Middle frontal gyrus (tissue), 1 donor: ENCODE results near the gene LOXL1.
"Not testable (repeated sequence)": the region's sequence is repeated elsewhere in the genome, so short reads cannot be mapped to it uniquely, and the experiment has no call there.

Experiments used
- DNase-seq: peaks from one replicate; pipeline ENCODE4 v3.0.0-alpha.2; 2015; ENCODE audit warnings: low spot score; ENCODE audit errors: extremely low spot score

The LOXL1 gene

DNA sequence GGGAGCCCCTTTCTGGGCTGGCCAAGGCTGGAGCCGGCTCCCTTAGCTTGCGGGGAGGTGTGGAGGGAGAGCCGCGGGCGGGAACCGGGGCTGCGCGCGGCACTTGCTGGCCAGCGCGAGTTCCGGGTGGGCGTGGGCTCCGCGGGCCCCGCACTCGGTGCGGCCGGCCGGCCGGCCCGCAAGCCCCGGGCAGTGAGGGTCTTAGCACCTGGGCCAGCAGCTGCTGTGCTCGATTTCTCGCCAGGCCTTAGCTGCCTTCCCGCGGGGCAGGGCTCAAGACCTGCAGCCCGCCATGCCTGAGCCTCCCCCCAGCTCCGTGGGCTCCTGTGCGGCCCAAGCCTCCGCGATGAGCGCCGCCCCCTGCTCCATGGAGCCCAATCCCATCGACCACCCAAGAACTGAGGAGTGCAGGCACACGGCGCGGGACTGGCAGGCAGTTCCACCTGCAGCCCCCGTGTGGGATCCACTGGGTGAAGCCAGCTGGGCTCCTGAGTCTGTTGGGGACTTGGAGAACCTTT lies 47.5 kb downstream of the LOXL1 start:
- not testable (repeated sequence) for DNase-seq

DNA sequence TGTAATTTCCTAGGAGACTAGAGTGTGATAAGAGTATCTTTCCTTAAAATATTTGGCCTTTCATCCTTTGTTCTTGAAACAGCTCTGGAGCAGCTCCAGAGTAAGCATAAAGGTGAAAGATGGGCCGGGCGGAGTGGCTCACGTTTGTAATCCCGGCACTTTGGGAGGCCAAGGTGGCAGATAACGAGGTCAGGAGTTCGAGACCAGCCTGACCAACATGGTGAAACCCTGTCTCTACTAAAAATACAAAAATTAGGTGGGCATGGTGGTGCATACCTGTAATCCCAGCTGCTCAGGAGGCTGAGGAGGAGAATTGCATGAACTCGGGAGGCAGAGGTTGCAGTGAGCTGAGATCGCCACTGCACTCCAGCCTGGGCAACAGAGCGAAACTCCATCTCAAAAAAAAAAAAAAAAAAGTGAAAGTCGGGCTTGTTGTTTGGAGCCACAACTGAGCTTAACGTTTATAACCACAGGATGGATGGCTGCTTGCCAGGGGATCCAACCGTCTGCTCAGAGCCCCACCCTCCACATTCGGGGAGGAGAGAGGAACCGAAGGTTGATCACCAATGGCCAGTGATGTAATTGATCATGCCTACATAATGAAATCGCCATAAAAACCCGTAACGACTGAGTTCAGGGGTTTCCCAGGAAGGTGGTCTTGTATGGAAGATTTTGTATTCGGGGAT lies 49.3 kb downstream of the LOXL1 start:
- DNase-seq: not testable (repeated sequence)

DNA sequence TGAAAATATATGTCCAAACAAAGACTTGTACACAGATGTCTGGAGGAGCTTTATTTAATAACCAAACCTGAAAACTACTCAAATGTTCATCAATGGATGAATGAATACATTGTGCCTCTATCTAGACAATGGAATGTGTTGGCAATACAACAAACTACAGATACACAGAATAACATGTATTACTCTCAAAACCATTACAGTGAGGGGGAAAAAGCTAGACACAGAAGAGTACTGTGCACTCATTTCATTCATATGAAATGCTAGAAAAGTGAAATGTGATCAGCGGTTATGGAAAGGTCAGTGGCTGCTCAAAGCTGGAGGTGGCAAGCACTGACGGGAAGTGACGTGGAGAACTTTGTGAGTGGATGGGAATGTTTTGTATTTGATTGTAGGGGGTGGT lies 52.6 kb downstream of the LOXL1 start:
- DNase-seq: no peak

DNA sequence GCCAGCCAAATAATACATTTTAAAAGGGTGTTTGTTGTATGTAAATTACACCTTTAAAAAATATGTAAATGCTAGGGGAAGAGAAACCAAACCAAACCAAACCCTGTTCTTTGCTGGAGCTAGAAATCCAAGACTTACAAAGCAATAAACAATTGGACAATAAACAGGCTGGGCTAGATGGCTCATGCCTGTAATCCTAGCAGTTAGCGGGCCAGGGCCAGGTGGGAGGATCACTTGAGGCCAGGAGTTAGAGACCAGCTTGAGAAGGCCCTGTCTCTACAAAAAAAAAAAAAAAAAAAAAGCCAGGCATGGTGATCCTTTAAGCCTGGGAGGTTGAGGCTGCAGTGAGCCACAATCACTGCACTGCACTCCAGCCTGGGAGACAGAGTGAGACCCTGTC lies 53.4 kb downstream of the LOXL1 start:
- DNase-seq: no peak

DNA sequence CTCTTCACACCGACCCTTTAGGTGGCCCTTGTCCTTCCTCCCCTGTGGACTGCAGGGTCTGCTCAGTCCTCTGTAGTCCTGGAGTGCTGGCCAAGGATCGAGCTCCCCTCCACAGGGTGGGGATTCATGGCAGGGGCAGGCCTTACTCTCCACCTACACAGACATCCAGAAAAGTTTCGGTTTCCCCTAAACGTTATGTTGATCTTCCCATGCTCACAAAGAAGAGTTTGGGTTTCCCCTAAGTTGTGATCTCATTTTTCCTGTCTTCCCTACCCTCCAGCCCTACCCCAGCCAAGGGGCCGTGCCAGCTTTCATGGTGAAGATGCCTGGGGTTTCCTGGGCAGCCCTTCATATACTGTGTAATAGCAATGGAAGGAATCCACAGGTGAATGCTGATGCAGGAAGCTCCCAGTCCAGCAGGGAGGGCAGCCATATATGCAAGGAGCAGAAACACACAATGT lies 55.5 kb downstream of the LOXL1 start:
- no peak for DNase-seq

DNA sequence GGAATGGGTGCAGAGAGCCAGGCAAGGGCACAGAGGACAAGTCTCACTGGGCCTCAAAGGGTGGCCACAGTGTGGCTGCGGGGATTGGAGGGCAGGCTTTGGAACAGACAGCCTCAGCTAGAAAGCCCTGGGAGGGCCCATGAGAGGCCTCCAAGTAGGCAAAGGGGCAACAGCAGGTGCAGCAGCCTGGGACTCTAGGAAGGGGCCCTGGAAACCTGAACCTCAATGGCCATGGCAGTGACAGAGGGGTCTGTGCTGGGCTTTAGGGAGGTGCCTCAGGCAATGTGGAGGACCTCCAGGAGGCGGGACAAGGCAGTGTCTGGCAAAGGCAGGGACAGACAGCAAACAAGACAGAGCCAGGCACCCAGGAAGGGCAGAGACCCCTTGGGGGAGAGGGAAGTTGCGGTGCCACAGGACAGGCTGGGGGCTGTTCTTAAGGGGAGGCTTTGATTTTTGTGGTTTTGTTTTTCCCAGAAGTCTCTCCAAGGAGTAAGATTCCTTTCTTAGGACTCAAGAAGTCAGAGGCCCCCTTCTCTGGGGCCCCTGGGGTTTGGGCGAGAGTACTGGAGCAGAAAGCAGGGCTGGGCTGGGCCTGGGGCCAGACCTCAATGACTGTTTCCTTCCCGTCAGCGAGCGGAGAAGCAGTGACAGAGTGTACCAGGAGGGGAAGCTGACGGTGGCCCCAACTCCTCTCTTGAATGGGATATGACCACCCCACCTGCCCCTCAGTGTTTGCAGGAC lies 56.1 kb downstream of the LOXL1 start:
- DNase-seq: no peak

DNA sequence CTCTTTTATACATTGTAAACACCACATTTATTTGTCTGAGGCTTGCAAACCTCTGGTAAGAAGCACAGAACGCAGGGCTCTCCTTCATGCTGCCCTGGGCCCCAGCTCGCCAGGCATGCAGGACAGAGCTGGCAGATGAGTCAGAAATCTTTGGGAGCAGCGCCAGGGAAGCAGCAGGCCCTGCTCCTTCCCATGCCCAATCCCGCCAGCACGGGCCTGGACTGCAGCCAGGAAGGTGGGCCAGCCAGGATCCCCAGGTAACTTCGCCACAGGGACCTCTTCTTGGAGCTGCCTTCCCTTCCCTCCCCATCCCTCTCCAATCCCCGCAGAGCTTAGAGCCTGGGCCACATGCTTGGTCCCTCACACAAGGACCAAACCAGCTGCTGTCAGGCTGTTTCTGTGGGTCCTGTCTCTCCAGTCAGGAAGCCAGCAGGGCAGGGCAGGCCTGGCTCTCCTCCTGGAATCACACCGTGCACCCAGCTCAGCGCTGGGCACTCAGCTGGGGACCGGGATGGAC lies 57.0 kb downstream of the LOXL1 start:
- no peak for DNase-seq

DNA sequence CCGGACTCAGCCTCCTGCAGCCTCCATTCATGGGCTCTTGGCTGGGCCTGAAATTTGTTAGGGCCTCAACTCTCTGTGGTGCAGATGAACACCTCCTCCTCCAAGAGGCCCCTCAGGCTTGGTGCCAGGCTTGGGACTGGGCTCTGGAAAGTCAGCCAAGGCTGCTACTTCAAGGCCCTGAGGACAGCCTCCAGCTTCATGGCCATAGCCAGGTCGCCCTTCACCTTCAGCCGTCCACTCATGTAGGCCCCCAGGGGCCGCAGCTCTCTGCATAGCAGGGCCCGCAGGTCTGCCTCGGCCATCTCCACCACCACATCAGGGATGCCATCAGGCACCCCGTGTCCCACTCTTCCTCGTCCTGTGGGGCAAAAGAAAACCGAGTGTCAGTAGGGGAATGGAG lies 57.5 kb downstream of the LOXL1 start:
- no peak for DNase-seq

DNA sequence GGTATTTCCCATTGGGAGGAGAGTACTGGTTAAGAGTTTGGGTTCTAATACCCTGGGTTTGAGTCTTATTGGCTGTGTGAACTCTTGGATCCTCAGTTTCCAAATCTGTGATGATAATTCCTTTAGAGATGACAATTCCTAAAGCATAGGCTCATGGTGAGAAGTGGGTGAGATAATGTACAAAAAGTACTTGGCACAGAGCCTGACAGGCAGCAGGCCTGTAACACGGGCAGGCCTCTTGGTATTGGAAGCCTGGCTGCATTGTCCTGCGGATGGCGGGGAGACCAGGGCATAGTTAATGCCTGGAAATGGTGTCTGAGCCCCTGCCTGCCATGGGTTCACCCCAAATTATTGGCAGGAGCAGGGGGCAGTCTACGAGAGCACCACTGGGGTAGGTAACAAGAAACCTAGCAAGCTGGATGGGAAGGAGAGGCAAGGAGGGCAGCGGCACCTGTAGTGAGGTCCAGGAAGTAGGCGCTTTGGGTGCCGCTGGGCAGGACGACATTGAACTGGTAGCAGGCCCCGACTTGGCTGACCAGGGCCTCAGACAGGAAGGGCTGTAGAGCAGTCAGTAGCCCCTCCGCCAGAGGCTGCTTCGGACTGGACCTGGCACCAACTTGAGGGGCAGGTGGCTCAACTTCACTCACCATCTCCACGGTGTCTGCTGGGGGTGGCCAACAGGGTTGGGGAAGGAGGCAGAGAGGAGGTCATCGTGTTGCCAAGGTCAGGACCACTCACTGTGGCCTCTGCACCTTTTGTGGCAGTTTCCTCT lies 58.1 kb downstream of the LOXL1 start:
- no peak for DNase-seq

DNA sequence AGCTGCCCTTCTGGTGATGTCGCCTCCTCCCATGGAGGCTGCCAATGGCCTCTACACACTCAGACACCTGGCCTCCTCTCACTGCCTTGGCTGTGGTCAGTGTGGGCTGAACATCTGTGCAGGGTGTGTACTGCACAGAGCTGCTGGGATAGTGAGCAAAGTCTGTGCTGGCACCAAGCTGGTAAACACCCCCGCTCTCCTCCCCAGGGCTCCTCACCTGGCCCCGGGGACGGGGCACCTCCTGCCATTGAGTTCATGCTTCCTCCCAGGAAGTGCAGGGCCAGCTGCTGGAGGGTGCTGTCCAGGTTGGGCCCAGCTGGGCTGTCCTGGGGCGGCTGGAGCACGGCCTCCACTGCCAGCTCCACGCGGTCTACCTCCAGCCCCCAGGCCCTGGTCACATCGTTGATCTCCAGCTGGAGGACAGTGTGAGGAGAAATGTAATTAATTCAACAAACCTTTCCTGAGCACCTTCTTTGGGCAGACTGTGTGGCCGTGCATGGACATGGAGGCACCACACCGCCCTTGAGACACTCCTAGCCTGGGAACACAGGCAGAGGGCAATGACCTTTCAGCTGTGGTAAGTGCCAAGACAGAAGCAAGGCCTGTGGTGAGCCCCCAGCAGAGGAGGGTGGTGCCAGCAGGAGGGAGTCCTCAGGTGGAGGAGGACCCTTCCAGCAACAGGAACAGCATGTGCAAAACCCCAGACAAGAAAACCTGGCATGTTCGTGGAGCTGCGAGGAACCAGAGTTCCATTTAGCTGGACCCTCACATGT lies 59.0 kb downstream of the LOXL1 start:
- DNase-seq: no peak

DNA sequence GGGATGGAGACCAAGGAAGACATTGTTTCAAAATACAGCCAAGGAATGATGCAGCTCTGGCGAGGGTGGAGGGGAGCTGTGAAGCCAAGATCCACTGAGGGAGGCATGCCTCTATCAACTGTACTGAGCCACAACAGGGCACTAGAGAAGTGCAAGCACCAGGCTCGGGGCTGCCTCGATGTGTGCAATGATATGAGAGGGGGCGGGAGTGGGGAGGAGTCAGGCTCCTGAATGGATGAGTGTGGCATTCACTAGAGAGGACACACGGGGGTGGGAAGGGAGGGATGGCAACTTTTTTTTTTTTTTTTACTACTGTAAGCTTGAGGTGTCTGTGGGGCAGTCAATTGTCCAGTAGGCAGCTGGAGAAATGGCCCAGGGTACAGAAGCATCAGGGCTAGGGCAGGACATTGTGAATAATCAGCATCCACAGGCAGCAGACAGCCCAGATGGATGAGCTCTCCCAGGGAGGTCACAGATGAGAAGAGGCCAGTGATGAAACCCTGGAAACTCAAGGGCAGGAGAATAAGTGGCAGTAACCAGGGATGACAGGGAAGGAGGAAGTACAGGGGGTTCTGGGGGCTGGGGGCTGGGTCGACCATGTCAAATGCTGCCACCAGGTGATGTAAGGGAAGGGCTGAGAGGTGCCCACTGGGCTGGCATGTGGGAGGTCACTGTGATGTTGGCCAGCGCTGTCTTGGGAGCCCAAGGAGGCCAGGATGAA lies 60.0 kb downstream of the LOXL1 start:
- DNase-seq: no peak

DNA sequence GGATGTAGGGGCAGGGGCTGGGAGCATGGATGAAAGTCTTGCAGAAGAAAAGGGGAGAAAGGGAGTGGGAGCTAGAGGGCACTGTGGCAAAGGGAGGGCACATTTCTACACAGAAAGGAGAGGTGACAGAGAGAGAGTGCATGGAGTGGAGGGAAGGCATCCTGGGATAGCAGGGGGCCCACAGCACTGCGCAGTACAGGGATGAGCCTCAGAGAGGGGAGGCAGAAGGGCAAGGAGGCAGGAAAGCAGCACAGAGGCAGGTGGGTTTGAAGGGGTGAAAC lies 60.5 kb downstream of the LOXL1 start:
- DNase-seq: no peak

DNA sequence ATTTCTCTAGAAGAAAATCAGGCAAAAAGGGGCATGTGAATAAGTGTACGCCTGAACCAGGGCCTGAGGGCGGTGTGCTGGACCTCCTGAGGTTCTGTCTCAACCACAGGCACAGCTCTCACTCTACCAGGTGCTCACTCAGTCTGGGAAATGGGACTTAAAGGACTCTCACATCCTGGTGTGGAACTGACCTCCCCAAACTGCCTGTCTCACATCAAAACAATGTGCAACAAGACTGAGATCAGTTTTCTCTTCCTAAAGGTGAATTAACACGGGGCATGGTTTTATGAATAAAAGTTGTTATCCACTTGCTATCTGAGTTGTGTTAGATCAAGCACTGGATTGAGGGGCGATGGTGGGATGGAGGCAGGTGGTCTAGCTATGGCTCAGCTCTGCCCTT lies 61.0 kb downstream of the LOXL1 start:
- DNase-seq: no peak

DNA sequence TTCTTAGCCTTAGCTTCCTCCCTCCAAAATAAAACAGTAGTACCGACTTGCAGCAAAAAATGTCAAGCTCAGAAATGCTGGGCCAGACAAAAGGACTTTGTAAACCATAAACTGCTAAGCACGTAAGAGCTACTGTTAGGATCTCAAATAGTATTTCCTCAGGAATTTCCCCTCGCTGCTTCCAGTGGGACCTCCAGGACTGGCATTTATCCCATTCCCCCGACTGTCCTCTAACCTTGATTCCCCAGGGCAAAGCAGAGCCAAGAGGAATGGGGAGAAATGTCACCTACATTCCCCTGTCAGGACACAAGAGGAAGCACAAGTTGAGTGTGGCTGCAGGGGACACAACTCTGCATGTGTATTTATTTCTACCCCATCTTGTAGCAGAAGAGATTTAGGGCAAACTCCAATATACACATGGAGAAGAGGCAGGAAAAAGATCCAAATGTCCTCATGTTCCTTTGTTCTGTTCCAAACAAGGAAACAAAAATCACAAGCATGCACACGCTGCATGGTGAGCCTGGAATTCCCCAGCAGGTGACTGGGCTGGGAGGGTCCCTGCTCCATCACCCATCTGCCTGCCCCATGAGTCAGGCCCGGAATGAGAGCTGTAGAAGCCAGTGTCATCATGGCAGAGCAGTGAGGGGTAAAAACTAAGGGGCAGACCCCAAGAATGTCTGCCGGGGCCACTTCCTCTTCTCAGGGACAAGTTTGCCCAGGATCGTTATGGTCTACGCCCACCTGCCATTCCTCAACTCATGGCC lies 61.6 kb downstream of the LOXL1 start:
- DNase-seq: no peak

DNA sequence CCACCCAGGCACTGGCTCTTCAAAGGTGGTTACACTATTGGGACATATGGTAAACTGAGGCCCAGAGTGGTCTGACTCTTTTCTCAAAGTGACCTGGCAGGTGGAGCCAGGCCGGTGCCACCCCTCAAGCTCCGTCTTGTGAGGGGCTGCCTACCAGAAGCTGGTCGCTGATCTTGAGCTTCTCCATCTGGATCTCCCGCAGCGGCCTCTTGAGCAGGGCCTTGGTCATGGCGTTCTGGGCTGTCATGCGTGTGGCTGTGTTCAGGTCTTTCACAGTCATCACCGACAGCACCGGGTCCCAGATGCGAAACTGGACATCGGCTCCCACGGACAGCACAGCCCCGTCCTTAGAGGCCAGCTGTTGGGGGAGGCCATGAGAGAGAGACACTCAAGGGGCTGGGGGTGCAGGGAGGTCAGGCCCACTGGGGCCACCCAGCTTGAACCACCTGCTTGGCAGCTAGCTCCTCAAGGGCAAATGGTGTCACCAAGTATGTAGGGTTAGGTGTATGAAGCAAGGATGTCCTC lies 62.2 kb downstream of the LOXL1 start:
- no peak for DNase-seq

DNA sequence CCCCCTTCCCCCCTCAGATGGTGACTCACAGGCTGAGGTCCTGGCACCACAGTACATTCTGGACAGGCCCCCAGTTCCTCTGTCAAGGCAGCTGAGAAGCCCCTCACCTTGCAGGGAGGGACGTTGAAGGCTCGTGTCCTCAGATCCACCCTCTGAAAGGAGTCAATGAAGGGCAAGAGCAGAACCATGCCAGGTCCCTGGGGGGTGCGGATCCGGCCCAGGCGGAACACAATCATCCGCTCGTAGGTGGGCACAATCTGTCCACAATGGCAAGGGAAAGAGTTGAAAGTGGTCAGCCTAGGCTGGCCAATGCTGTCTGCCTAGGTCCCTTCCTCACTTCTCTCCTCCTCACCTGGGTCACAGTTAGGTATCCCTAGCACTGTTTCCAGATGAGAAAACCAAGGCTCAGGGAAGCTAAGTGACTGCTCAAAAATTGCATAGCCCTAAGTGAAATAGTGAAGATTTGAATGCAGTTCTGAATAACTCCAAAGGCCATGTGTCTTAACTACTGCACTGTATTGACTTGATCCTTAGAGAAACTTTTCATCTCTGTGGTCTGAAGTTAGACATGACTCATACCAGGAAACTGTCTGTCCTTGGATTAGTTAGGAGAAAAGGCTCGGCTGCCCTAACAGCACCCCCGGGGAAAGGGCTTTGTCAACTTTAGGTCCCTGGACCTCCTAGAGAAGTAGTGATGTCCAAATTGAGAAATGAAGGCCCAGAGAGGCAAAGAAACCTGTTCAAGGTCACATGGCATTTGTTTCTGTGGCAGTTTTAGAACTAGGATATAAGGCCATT lies 62.9 kb downstream of the LOXL1 start:
- DNase-seq: no peak

DNA sequence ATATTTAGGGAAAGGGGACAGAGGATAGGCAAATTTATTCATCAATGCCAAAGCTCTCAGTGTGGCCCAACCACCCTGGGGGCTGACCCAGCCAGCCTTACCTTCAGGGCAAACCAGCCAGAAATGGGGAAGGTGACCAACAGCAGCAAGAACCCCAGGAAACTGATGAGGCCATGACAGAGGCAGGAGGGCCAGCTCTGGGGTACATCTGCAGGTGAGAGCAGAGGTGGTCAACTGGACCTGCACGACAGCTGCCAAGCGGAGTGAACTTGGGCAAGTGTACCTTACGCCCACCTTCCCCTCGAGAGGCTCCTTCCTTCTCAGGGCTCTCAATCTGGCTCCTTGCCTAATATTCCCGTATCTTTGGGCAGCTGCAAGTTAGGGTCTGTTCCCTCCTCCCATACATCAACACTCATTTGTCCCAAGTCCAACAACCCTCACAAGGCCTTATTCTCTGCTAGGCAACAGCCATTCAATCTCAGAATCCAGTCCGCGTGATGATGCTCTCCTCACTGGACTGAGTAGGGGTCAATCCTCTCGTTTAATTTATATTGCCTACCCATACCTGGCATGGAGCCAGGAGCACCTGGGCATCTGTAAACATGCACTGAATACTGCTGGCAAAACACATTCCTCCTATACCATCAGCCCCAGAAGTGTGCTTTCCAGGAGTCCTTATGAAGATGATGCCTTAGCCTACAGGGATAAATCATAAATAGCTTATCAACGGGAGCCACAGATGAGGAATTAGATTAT lies 64.2 kb downstream of the LOXL1 start:
- no peak for DNase-seq

DNA sequence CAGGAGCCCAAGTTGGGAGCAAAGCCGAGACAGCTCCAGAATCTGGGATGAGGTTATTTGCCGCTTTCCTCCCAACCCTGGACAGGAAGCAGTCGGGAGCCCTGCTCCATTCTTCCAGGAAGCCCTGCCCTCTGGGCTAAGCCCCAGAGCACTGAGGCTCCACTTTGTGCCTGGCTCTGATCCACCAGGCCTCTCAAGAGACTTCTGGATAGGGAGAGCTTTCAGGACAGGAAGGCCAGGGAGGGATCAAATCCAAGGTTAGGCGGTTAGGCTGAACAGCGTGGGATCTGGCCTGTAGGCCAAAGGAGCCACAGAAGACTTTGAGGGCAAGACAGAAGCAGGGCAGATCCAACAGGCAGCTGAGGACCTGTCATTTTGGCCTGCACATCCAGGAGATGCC lies 65.0 kb downstream of the LOXL1 start:
- DNase-seq: no peak
